ENCODE data around the gene GAB3. TPM values are rescaled to one million over a fixed set of nuclear protein-coding genes. Genes with fewer than 3 reads are reported as not detected.

GAB3 gene
- total RNA-seq, 1 donor = 4.2 TPM

GRCh38 chrX:154737136-154737535 is 13.7 kb downstream of the GAB3 start:
- H3K4me3 ChIP-seq (ENCODE audit: low read depth, low read length) = no peak overlapping the region
- TF ChIP-seq CTCF (IDR thresholded peaks at IDR 0.05; ENCODE audit: insufficient read depth, low read length) = no peak
- DNase-seq (ENCODE audit: low read depth) = no peak

- H3K4me3 ChIP-seq (ENCODE audit: low read depth, low read length) = no peak overlapping the region
- no peak for TF ChIP-seq CTCF (IDR thresholded peaks at IDR 0.05; ENCODE audit: insufficient read depth, low read length)
- DNase-seq (ENCODE audit: low read depth) = peak; percentile 89
Measured at GRCh38 chrX:154735695-154736393, 15.0 kb downstream of the GAB3 start.

GRCh38 chrX:154734061-154734781 is 16.7 kb downstream of the GAB3 start:
- peak; percentile 74 for DNase-seq (ENCODE audit: low read depth)
- TF ChIP-seq CTCF (IDR thresholded peaks at IDR 0.05; ENCODE audit: insufficient read depth, low read length) = no peak

GRCh38 chrX:154733066-154733425 is 17.8 kb downstream of the GAB3 start:
- peak; percentile 40 for DNase-seq (ENCODE audit: low read depth)
- TF ChIP-seq CTCF (IDR thresholded peaks at IDR 0.05; ENCODE audit: insufficient read depth, low read length) = no peak
- H3K4me3 ChIP-seq (ENCODE audit: low read depth, low read length) = no peak overlapping the region

More at GRCh38 chrX:154734061-154734781, 16.7 kb downstream of the GAB3 start:
- H3K4me3 ChIP-seq (ENCODE audit: low read depth, low read length) = no peak overlapping the region

GRCh38 chrX:154732421-154733065 is 18.3 kb downstream of the GAB3 start:
- TF ChIP-seq CTCF (IDR thresholded peaks at IDR 0.05; ENCODE audit: insufficient read depth, low read length) = no peak
- no peak for DNase-seq (ENCODE audit: low read depth)
- no peak overlapping the region for H3K4me3 ChIP-seq (ENCODE audit: low read depth, low read length)

GRCh38 chrX:154731881-154732280 is 19.0 kb downstream of the GAB3 start:
- no peak overlapping the region for H3K4me3 ChIP-seq (ENCODE audit: low read depth, low read length)
- DNase-seq (ENCODE audit: low read depth) = no peak
- TF ChIP-seq CTCF (IDR thresholded peaks at IDR 0.05; ENCODE audit: insufficient read depth, low read length) = no peak
